GM18519 (cell line): ENCODE measurements around the gene STK38.

ENCODE experiments used
- ATAC-seq: cut with Tn5 transposase; IDR thresholded peaks from one replicate; pipeline ENCODE4 v1.9.1; 2021; ENCODE audit warnings: mild to moderate bottlenecking, moderate library complexity; ENCODE audit not compliant: unreplicated experiment, low FRiP score

The STK38 gene

GRCh38 chr6:36524871-36525270 is 22.4 kb downstream of the STK38 start:
- no peak for ATAC-seq

DNA sequence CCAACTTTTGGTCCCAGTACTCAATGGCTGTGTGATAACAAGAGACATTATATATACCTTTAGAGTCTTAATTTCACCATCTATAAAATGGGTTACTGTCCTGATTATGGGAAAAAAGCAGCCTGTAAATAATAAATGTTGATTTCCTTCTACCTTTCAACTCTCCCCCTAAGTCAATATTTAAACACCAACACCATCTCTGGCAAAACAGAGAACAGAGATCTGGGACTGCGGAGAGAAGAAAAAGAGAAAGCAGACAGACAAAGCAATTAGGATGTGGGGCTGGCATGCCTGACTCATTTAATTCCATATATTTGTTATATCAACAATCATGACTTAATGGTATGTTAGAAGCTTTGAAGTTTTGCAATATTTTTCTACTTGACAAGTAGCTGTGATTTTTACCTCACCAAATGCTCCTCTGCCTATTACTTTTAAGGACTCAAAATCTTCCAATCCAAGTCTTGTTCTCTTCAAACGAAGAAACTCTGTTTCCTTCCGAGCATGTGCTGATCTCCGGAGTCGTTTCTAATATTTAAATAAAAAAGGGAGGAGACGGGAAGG is 23.3 kb downstream of the STK38 start:
- ATAC-seq: no peak

DNA sequence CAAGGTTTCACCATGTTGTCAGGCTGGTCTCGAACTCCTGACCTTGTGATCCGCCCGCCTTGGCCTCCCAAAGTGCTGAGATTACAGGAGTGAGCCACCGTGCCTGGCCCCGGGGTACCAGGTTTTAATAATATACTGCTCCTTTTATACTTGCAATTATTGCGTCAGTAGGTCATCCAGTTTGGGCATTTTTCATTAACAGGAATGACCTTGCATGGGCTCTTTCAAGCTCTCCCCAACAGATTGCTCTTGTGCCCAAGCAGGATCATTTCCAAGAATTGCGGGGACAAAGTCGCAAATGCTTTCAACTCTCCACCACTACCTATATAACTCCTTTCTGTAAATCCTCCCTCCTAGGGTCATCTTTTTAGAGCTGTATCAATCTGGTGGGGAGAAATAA is 23.8 kb downstream of the STK38 start:
- ATAC-seq: no peak

DNA sequence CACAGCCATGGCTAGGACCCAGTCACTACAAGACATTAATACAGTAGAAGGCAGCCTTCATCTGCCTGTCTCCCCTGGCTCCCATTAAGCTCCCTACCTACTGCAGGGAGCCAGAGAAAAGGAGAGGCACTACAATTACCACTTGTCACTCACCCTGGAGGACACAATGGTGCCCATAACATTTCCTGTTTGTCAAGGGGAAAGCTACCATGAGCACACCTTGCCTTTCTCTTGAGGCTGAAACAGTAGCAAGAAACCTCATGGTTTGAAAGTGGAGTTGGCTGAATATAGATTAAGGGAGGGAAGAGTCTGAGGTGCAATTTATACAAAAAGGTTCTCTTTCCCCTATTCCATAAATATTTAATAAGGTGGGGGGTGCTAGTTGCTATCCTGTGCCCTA is 27.9 kb downstream of the STK38 start:
- no peak for ATAC-seq

DNA sequence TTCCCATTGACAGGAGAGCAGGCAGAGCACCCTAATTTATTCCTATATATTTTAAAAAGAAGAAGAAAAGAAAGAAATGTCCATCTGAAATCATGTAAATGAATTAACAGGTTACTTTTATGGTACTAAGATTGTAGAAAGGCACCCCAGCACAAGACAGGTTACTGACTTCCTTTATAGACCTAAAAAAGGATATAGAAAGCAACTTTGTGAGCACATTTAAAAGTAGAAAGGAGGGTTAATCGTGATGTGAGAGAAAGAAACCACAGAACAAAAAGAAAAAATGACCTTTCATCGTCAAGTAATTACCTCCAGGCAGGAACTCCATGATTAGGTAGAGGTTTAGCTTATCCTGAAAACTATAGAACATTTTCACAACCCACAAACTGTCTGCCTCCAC is 29.9 kb downstream of the STK38 start:
- ATAC-seq: no peak

GRCh38 chr6:36516988-36517387 is 30.3 kb downstream of the STK38 start:
- ATAC-seq: no peak

GRCh38 chr6:36516559-36516958 is 30.7 kb downstream of the STK38 start:
- ATAC-seq: no peak

DNA sequence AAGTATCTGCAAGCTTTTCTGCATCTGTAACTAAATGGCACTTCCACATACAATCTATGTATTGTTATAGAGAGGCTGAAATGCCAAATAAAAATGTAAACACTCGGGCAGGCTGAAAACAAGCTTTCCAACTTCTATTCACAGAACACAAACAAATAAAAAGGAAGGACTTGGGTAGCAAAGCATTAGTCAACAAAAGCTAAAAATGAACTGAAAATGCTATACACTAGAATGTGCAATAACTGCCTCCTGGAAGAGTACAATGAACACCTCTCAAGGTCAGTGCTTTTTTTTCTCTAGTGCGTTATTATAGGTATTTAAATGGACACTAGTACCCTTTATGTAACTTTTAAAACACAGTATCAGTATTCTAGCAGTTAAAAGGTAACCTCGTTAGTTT is 31.4 kb downstream of the STK38 start:
- no peak for ATAC-seq

- no peak for ATAC-seq
Observed at GRCh38 chr6:36514554-36515456, 32.5 kb downstream of the STK38 start.

GRCh38 chr6:36510365-36510764 is 36.9 kb downstream of the STK38 start:
- no peak for ATAC-seq

DNA sequence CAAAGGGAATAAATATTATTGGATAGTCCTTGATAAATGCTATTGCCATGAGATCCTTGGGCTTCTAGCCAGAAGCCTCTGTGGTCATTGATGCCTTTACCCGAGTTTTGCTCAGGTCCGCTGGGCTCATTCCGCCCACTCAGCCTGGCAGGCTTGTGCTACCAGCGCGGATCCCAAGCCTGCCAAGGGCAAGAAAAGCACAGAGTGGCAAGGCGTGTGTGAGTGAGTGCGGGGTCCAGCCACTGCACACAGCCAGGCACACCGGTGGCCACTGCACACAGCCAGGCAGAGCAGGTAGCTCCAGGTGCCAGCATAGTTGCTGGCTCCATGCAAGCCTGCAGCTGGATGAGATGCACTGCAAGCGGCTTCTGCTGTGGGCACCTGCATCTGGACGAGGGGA is 38.7 kb downstream of the STK38 start:
- ATAC-seq: no peak

GRCh38 chr6:36506611-36507010 is 40.7 kb downstream of the STK38 start:
- ATAC-seq: no peak

- ATAC-seq: no peak
Observed at GRCh38 chr6:36505744-36506534, 41.3 kb downstream of the STK38 start.

DNA sequence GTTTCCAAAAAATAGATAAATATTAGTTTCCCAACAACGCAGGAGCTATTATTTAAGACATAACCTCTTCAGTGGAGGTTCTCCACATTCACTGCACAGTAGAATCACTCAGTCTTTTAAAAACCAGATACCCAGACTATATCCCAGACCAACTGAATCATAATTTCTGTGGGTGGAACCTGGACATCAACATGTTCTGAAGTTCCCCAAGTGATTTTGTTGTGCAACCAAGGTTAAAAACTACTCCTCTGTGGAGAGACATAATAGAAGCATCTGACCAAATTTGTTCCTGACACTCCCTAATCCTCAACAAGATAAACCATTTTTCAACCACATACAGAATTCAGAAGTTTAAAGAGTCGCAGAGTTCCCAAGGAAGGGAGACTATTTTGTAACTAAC is 42.3 kb downstream of the STK38 start:
- no peak for ATAC-seq

DNA sequence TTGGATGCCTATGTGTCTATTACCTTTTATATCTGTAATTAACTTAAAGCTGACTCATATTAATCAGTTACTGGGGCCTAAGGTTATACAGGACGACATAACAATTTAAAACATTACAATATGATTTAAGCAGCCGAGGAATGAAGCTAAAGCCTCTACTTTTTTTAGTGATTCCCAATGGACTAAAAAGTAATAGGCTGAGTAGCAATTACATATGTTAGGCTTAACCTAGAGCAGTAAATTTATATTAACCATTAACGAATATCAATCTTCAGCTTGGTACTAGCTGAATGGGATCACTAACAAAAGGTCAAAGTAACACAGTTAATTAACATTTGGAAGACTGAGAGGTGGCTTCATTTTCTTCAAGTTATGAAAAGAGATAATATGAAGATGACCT is 43.1 kb downstream of the STK38 start:
- no peak for ATAC-seq

DNA sequence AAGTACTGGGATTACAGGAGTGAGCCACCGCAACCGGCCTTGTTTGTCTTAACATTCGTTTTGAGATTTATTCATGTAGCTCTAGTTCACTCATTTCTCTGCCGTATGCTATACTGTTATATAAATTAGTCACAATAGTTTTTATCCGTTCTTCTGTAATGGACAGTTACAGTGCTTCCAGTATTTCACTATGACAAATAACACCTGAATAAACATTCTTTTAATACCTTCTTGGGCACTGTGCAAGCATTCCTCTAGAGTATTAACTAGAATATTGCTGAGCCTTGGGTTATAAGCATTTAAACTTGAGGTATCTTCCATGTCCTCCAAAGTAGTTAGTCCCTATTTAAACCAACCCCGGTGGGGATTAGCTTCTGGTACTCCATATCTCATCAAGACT is 45.6 kb downstream of the STK38 start:
- no peak for ATAC-seq

- no peak for ATAC-seq
Observed at GRCh38 chr6:36499918-36500317, 47.4 kb downstream of the STK38 start.

GRCh38 chr6:36495086-36495485 is 52.2 kb downstream of the STK38 start:
- ATAC-seq: no peak

- no peak for ATAC-seq
Observed at GRCh38 chr6:36493859-36494258, 53.4 kb downstream of the STK38 start.

- no peak for ATAC-seq
Observed at GRCh38 chr6:36493319-36493718, 54.0 kb downstream of the STK38 start.

GRCh38 chr6:36492621-36493020 is 54.7 kb downstream of the STK38 start:
- ATAC-seq: no peak
